HL-60 (cell line): ENCODE results near the gene RAB34.

Experiments used
- POLR2AphosphoS5 ChIP-seq: IDR thresholded peaks from 2 replicates; pipeline ENCODE4 v1.6.1; 2012; ENCODE audit warnings: low read depth
- TF ChIP-seq, protein P1 (sequence below): IDR thresholded peaks from one replicate; pipeline ENCODE4 v1.5.1; 2011; ENCODE audit warnings: low read length, control low read depth, inconsistent platforms; ENCODE audit not compliant: insufficient read depth

- TF ChIP-seq, protein P1, sequence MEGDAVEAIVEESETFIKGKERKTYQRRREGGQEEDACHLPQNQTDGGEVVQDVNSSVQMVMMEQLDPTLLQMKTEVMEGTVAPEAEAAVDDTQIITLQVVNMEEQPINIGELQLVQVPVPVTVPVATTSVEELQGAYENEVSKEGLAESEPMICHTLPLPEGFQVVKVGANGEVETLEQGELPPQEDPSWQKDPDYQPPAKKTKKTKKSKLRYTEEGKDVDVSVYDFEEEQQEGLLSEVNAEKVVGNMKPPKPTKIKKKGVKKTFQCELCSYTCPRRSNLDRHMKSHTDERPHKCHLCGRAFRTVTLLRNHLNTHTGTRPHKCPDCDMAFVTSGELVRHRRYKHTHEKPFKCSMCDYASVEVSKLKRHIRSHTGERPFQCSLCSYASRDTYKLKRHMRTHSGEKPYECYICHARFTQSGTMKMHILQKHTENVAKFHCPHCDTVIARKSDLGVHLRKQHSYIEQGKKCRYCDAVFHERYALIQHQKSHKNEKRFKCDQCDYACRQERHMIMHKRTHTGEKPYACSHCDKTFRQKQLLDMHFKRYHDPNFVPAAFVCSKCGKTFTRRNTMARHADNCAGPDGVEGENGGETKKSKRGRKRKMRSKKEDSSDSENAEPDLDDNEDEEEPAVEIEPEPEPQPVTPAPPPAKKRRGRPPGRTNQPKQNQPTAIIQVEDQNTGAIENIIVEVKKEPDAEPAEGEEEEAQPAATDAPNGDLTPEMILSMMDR = no peak
- TF ChIP-seq POLR2AphosphoS5 = no peak
Measured at GRCh38 chr17:28747051-28747691, 29.5 kb upstream of the RAB34 start.
